Thoracic aorta (tissue), 2 donors: ENCODE measurements around the gene HOXC12. TPM values are rescaled to one million over a fixed set of nuclear protein-coding genes. Genes with fewer than 3 reads are reported as not detected.

Experiments used
- ATAC-seq: fragments of 150-250 bp; one replicate; pipeline ENCODE4 v1.8.0; 2017; ENCODE audit warnings: low read depth; ENCODE audit not compliant: insufficient number of reproducible peaks, low FRiP score
- DNase-seq: peaks from one replicate; pipeline ENCODE4 v3.0.0-alpha.2; 2020; ENCODE audit warnings: low spot score
- H3K27ac ChIP-seq, 2 donors: fragments of 200-600 bp; sonication (generic); 1 replicate in 1 of 2; 2 replicates in 1 of 2; pipeline ENCODE4 v1.5.1; 2016; ENCODE audit warnings: mild to moderate bottlenecking in 2 of 2, moderate library complexity in 2 of 2
- H3K27me3 ChIP-seq: fragments of 200-600 bp; sonication (generic); replicated peaks from 2 replicates; pipeline ENCODE4 v1.6.0; 2016; ENCODE audit warnings: mild to moderate bottlenecking; ENCODE audit not compliant: insufficient read depth
- H3K36me3 ChIP-seq: fragments of 200-600 bp; sonication (generic); one replicate; pipeline ENCODE4 v1.5.1; 2016
- H3K4me1 ChIP-seq, 2 donors: fragments of 200-600 bp; sonication (generic); 1 replicate in 1 of 2; 2 replicates in 1 of 2; pipeline versions ENCODE4 v1.5.1 to v1.6.0; 2016; ENCODE audit warnings: low read depth in 2 of 2, mild to moderate bottlenecking in 1 of 2; ENCODE audit not compliant: control insufficient read depth in 1 of 2
- H3K4me3 ChIP-seq: fragments of 200-600 bp; sonication (generic); 2 replicates; pipeline ENCODE4 v1.5.1; 2016; ENCODE audit warnings: mild to moderate bottlenecking
- H3K9me3 ChIP-seq: fragments of 200-600 bp; sonication (generic); 2 replicates; pipeline ENCODE4 v1.5.1; 2016
- total RNA-seq, 2 donors: library from RNA; depleted of rRNA; stranded (reverse); fragments of >200 nt; gene quantifications; one replicate each; pipeline versions ENCODE4 v1.1.0 to v1.2.3, GENCODE V29; 2016
- TF ChIP-seq, protein P1 (sequence below): fragments of 200-600 bp; sonication (generic); IDR thresholded peaks from one replicate; pipeline ENCODE4 v1.5.1; 2019; ENCODE audit warnings: antibody characterized with exemption

Gene HOXC12
- total RNA-seq, 2 donors from 2014 or later = not detected

DNA sequence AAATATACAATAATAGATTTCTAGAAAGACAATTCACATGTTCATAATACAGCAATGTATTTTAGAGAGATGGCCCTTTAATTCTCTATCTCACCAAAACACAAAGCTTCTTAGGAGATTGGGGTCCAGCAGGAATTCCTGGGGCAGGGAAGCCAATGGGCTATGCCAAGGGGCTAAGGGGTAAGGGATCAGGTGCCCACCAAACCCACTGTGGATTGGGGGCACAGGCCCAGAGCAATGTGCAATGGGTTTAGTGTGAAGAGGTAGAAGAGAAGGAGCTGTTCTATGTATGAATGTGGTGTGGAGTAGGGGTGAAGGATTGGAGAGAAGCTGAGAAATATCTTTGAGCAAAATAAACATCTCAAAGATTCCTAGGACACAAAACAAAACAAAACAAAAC, 13.5 kb upstream of the HOXC12 start:
- ATAC-seq = no peak
- TF ChIP-seq, protein P1, sequence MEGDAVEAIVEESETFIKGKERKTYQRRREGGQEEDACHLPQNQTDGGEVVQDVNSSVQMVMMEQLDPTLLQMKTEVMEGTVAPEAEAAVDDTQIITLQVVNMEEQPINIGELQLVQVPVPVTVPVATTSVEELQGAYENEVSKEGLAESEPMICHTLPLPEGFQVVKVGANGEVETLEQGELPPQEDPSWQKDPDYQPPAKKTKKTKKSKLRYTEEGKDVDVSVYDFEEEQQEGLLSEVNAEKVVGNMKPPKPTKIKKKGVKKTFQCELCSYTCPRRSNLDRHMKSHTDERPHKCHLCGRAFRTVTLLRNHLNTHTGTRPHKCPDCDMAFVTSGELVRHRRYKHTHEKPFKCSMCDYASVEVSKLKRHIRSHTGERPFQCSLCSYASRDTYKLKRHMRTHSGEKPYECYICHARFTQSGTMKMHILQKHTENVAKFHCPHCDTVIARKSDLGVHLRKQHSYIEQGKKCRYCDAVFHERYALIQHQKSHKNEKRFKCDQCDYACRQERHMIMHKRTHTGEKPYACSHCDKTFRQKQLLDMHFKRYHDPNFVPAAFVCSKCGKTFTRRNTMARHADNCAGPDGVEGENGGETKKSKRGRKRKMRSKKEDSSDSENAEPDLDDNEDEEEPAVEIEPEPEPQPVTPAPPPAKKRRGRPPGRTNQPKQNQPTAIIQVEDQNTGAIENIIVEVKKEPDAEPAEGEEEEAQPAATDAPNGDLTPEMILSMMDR = no peak

DNA sequence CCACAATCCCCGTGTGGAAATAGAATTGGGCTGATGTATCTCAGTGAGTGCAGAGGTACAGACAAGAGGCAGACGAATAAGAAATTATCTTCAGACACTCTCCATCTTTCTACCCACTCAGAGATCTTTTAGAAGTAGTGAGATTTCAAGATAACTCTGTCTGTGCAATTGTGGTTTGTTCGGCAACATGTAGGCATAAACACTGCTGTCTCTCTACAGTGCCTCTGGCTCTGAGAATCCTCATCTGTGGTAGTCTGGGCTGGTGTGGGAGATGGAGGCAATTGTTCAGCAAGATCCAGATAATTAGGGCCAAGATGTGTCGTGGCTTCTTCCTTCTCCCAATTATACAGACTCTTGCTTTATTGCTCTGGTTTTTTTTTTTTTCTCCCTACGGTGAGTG, 13.0 kb upstream of the HOXC12 start:
- Histone ChIP-seq H3K36me3 (no peaks in the 10 kb centered on the region), H3K27me3 (peaks cover 64% of the 10 kb centered on the region), H3K4me1 (peaks cover 0 to 14% of the 10 kb centered on the region in 2 donors), H3K9me3 (no peaks in the 10 kb centered on the region), H3K27ac (no peak overlapping the region), H3K4me3 (no peak overlapping the region)
- TF ChIP-seq, protein P1 = no peak
- ATAC-seq (no peak), DNase-seq (no peak)

More for the DNA sequence above, 13.5 kb upstream of the HOXC12 start:
- no peaks in the 10 kb centered on the region for H3K36me3 ChIP-seq
- peaks cover 0 to 14% of the 10 kb centered on the region in 2 donors for H3K4me1 ChIP-seq
- H3K27me3 ChIP-seq = peaks cover 69% of the 10 kb centered on the region
- no peak overlapping the region for H3K4me3 ChIP-seq
- no peak overlapping the region for H3K27ac ChIP-seq
- H3K9me3 ChIP-seq = no peaks in the 10 kb centered on the region
- no peak for DNase-seq

- Histone ChIP-seq H3K9me3 (no peaks in the 10 kb centered on the region), H3K27me3 (peaks cover 56% of the 10 kb centered on the region), H3K4me1 (peaks cover 0 to 14% of the 10 kb centered on the region in 2 donors), H3K36me3 (no peaks in the 10 kb centered on the region), H3K27ac (no peak overlapping the region), H3K4me3 (no peak overlapping the region)
- DNase-seq = no peak
- ATAC-seq = no peak
- TF ChIP-seq, protein P1 = no peak
Observed at GRCh38 chr12:53942467-53942997, 12.2 kb upstream of the HOXC12 start.

DNA sequence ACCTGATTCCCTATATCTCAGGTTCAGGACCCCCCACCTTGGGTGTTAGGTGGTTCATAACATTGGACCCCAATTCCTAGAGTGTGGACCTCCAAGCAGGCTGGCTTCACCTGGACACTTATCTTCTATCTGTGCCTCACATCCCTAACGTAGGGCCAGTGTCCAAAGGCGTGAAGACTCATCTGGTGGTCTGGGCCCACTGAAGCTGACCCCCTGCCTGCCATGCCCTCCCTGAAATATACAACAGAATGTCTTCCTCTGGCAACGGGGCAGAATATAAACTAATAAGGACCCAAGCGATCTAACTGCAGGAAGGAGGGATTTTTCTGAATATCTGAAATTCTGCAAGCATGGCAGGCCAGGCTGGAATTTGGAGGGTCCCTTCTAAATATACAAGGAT, 10.5 kb upstream of the HOXC12 start:
- TF ChIP-seq, protein P1 = no peak
- peaks cover 43% of the 10 kb centered on the region for H3K27me3 ChIP-seq
- no peak for ATAC-seq

GRCh38 chr12:53944907-53945847, 9.5 kb upstream of the HOXC12 start:
- Histone ChIP-seq H3K4me3 (no peak overlapping the region), H3K9me3 (no peaks in the 10 kb centered on the region), H3K27me3 (peaks cover 46% of the 10 kb centered on the region), H3K36me3 (no peaks in the 10 kb centered on the region), H3K27ac (no peak overlapping the region), H3K4me1 (no peaks in the 10 kb centered on the region)
- TF ChIP-seq, protein P1 = no peak
- no peak for DNase-seq
- ATAC-seq = no peak

More for the DNA sequence above, 10.5 kb upstream of the HOXC12 start:
- Histone ChIP-seq H3K9me3 (no peaks in the 10 kb centered on the region), H3K27ac (no peak overlapping the region), H3K4me1 (peaks cover 0 to under 1% of the 10 kb centered on the region in 2 donors), H3K4me3 (no peak overlapping the region), H3K36me3 (no peaks in the 10 kb centered on the region)
- DNase-seq = no peak
